SK-N-SH treated with all-trans-retinoic acid at 6 μM for 48 hours (cell line): Measurements from ENCODE around the gene GTF2A1.

Experiments used
- CREB5 ChIP-seq: fragments of 250-450 bp; sonication (Bioruptor Pico); IDR thresholded peaks from 2 replicates; pipeline ENCODE4 v1.5.1; 2020; ENCODE audit warnings: low read depth, mild to moderate bottlenecking, moderate library complexity
- CSDC2 ChIP-seq: fragments of 250-450 bp; sonication (Bioruptor Pico); IDR thresholded peaks from 2 replicates; pipeline ENCODE4 v1.5.0; 2020; ENCODE audit warnings: mild to moderate bottlenecking, moderate library complexity
- CSRNP3 ChIP-seq: fragments of 250-450 bp; sonication (Bioruptor Pico); IDR thresholded peaks from 2 replicates; pipeline ENCODE4 v1.5.1; 2021; ENCODE audit warnings: mild to moderate bottlenecking, moderate library complexity
- OSR1 ChIP-seq: fragments of 250-450 bp; sonication (Bioruptor Pico); IDR thresholded peaks from 2 replicates; pipeline ENCODE4 v1.8.0; 2022; ENCODE audit warnings: moderate library complexity, mild to moderate bottlenecking, inconsistent platforms
- PATZ1 ChIP-seq: fragments of 250-450 bp; sonication (Bioruptor Pico); IDR thresholded peaks from 2 replicates; pipeline ENCODE4 v1.8.0; 2020; ENCODE audit warnings: mild to moderate bottlenecking, moderate library complexity, borderline replicate concordance
- POU6F1 ChIP-seq: fragments of 250-450 bp; sonication (Bioruptor Pico); IDR thresholded peaks from 2 replicates; pipeline ENCODE4 v1.8.0; 2021; ENCODE audit warnings: low read depth, mild to moderate bottlenecking, moderate library complexity, borderline replicate concordance
- RARB ChIP-seq: fragments of 250-450 bp; sonication (Bioruptor Pico); IDR thresholded peaks from 2 replicates; pipeline ENCODE4 v1.8.0; 2021; ENCODE audit warnings: mild to moderate bottlenecking, moderate library complexity
- SNAI2 ChIP-seq: fragments of 250-450 bp; sonication (Bioruptor Pico); IDR thresholded peaks from 2 replicates; pipeline ENCODE4 v1.5.0; 2020; ENCODE audit warnings: mild to moderate bottlenecking, moderate library complexity
- ZFP3 ChIP-seq: fragments of 250-450 bp; sonication (Bioruptor Pico); IDR thresholded peaks from 2 replicates; pipeline ENCODE4 v1.5.0; 2020; ENCODE audit warnings: mild to moderate bottlenecking, moderate library complexity
- ZFP30 ChIP-seq: fragments of 450-650 bp; formaldehyde crosslinking; IDR thresholded peaks from 2 replicates; pipeline ENCODE4 v1.5.0; 2022; ENCODE audit warnings: mild to moderate bottlenecking, moderate library complexity
- ZNF565 ChIP-seq: fragments of 450-650 bp; formaldehyde crosslinking; conservative IDR thresholded peaks from 2 replicates; pipeline ENCODE4 v1.5.0; 2020; ENCODE audit warnings: low read depth, mild to moderate bottlenecking, moderate library complexity

- TF ChIP-seq CSRNP3 (CRISPR knock-in tag), result no peak
- TF ChIP-seq CREB5 (CRISPR knock-in tag), result no peak
- no peak for TF ChIP-seq OSR1 (CRISPR knock-in tag)
- no peak for TF ChIP-seq ZNF565 (CRISPR knock-in tag)
- TF ChIP-seq ZFP3 (CRISPR knock-in tag), result no peak
- TF ChIP-seq POU6F1 (CRISPR knock-in tag), result no peak
- no peak for TF ChIP-seq SNAI2
- TF ChIP-seq PATZ1 (CRISPR knock-in tag), result no peak
- TF ChIP-seq ZFP30 (CRISPR knock-in tag), result no peak
- TF ChIP-seq RARB (CRISPR knock-in tag), result no peak
- no peak for TF ChIP-seq CSDC2 (CRISPR knock-in tag)
Measured at GRCh38 chr14:81144824-81145603, 75.7 kb downstream of the GTF2A1 start.
